MM.1S (cell line): Measurements from ENCODE around the gene ZMYM1.

Experiments
- DNase-seq: peaks from one replicate; pipeline ENCODE4 v3.0.0-alpha.2; 2015
- H2AFZ ChIP-seq: fragments of 300-600 bp; sonication (generic); 2 replicates; pipeline ENCODE4 v1.6.0; 2016; ENCODE audit warnings: antibody characterized with exemption, low read length
- H3F3A ChIP-seq: fragments of 300-600 bp; sonication (generic); 2 replicates; pipeline ENCODE4 v1.6.1; 2016; ENCODE audit warnings: mild to moderate bottlenecking, antibody characterized with exemption, low read length, moderate library complexity, mixed read lengths; ENCODE audit not compliant: insufficient read depth
- H3K27ac ChIP-seq: fragments of 300-600 bp; sonication (generic); 2 replicates; pipeline ENCODE4 v1.5.1; 2016; ENCODE audit warnings: mild to moderate bottlenecking, low read length
- H3K27me3 ChIP-seq: fragments of 300-600 bp; sonication (generic); replicated peaks from 2 replicates; pipeline ENCODE4 v1.6.0; 2016; ENCODE audit warnings: low read length; ENCODE audit not compliant: insufficient read depth
- H3K36me3 ChIP-seq: fragments of 300-600 bp; sonication (generic); replicated peaks from 2 replicates; pipeline ENCODE4 v1.6.1; 2016; ENCODE audit warnings: mild to moderate bottlenecking, low read length, mixed read lengths; ENCODE audit not compliant: insufficient read depth
- H3K4me1 ChIP-seq: fragments of 300-600 bp; sonication (generic); 2 replicates; pipeline ENCODE4 v1.6.1; 2016; ENCODE audit warnings: low read length, mixed read lengths
- H3K4me2 ChIP-seq: fragments of 300-600 bp; sonication (generic); 2 replicates; pipeline ENCODE4 v1.6.0; 2016; ENCODE audit warnings: low read depth, low read length
- H3K4me3 ChIP-seq: fragments of 300-600 bp; sonication (generic); 2 replicates; pipeline ENCODE4 v1.5.1; 2016; ENCODE audit warnings: low read length, mixed read lengths
- H3K79me2 ChIP-seq: fragments of 300-600 bp; sonication (generic); 2 replicates; pipeline ENCODE4 v1.6.1; 2016; ENCODE audit warnings: mixed run types, low read length, mixed read lengths
- H3K9ac ChIP-seq: fragments of 300-600 bp; sonication (generic); 2 replicates; pipeline ENCODE4 v1.6.1; 2016; ENCODE audit warnings: low read length, mixed read lengths
- H3K9me2 ChIP-seq: fragments of 300-600 bp; sonication (generic); replicated peaks from 2 replicates; pipeline ENCODE4 v1.6.1; 2016; ENCODE audit warnings: mild to moderate bottlenecking, low read length, mixed read lengths; ENCODE audit not compliant: insufficient read depth
- H3K9me3 ChIP-seq: fragments of 300-600 bp; sonication (generic); replicated peaks from 2 replicates; pipeline ENCODE4 v1.6.1; 2016; ENCODE audit warnings: mild to moderate bottlenecking, low read length, mixed read lengths; ENCODE audit not compliant: insufficient read depth
- H4K20me1 ChIP-seq: fragments of 300-600 bp; sonication (generic); 2 replicates; pipeline ENCODE4 v1.6.1; 2016; ENCODE audit warnings: mild to moderate bottlenecking, low read length, moderate library complexity, mixed read lengths; ENCODE audit not compliant: insufficient read depth
- EZH2 ChIP-seq: fragments of 300-600 bp; sonication (generic); optimal IDR thresholded peaks from 2 replicates; pipeline ENCODE3; 2017; ENCODE audit warnings: low read depth, mild to moderate bottlenecking, antibody characterized with exemption, low read length, mixed read lengths
- EZH2phosphoT487 ChIP-seq: fragments of 300-600 bp; sonication (generic); IDR thresholded peaks from 2 replicates; pipeline ENCODE4 v1.6.1; 2018; ENCODE audit warnings: antibody characterized with exemption, low read length
- TF ChIP-seq, protein P1 (sequence below): fragments of 300-600 bp; sonication (generic); IDR thresholded peaks from 2 replicates; pipeline ENCODE4 v1.5.1; 2016; ENCODE audit warnings: antibody characterized with exemption, low read length, mixed read lengths

Gene ZMYM1

DNA sequence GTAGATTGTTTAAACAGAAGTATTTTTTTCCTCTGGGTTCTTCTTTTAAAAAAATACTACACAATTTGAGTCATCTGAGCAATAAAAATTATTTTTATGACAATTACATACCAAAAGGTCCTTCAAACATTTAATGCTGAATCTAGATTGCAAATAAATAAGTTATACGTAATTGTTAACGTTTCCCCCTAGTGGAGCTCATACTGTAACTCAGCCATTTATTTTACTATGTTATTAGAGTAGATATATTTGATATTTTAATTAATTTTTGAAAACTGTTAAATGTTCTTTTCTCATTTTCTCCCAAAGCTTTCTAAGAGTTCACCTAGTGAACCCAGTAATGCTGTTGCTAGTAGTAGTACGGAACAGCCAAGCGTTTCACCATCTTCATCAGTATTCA, 33.5 kb downstream of the ZMYM1 start:
- H3K9ac ChIP-seq: no peak overlapping the region
- no peaks in the 10 kb centered on the region for H3K36me3 ChIP-seq
- no peak for DNase-seq
- TF ChIP-seq, protein P1, sequence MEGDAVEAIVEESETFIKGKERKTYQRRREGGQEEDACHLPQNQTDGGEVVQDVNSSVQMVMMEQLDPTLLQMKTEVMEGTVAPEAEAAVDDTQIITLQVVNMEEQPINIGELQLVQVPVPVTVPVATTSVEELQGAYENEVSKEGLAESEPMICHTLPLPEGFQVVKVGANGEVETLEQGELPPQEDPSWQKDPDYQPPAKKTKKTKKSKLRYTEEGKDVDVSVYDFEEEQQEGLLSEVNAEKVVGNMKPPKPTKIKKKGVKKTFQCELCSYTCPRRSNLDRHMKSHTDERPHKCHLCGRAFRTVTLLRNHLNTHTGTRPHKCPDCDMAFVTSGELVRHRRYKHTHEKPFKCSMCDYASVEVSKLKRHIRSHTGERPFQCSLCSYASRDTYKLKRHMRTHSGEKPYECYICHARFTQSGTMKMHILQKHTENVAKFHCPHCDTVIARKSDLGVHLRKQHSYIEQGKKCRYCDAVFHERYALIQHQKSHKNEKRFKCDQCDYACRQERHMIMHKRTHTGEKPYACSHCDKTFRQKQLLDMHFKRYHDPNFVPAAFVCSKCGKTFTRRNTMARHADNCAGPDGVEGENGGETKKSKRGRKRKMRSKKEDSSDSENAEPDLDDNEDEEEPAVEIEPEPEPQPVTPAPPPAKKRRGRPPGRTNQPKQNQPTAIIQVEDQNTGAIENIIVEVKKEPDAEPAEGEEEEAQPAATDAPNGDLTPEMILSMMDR: 0 out of 2 replicates have a peak, but pooled peaks have one; percentile 5
- TF ChIP-seq EZH2phosphoT487: no peak
- H3F3A ChIP-seq: no peaks in the 10 kb centered on the region
- no peak overlapping the region for H3K27ac ChIP-seq
- H3K4me2 ChIP-seq: no peak overlapping the region
- H3K79me2 ChIP-seq: no peaks in the 10 kb centered on the region
- no peaks in the 10 kb centered on the region for H3K9me3 ChIP-seq
- no peaks in the 10 kb centered on the region for H3K4me1 ChIP-seq
- H3K9me2 ChIP-seq: no peaks in the 10 kb centered on the region
- H3K27me3 ChIP-seq: no peaks in the 10 kb centered on the region
- H4K20me1 ChIP-seq: no peaks in the 10 kb centered on the region
- H3K4me3 ChIP-seq: no peak overlapping the region
- no peak overlapping the region for H2AFZ ChIP-seq

DNA sequence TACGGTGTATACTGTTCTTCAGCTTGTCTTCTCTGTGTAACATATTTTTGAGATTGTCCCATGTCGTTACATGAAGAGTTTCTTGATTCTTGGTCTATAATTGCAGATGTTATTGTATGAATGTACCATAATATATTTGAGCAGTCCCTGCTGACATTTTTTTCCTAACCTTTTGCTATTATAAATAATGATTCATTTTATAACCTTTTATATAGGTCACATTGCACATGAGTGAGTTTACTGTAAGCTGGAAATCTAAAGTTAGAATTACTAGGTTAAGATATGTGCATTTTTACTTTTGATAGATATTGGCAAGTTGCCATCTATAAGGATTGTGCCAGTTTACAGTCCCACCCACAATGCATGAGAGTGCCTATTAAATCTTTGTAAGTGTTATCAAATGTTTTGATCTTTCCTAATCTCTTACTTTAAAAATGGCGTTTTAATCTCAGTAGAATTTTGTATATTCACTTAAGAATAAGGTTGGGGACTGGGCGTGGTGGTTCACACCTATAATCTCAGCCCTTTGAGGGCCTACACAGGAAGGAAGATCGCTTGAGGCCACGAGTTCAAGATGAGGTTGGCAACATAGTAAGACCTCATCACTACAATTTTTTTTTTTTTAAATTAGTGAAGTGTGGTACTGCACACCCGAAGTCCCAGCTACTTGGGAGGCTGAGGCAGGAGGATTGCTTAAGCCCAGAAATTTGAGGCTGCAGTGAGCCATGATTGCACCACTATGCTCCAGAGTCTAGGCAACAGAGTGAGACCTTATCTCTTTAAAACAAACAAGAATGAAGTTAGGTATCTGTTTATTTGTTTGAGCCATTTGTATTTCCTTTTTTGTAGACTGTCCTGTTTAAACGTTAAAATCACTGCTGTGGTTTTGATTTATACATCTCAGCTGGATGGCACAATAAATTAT, 36.5 kb downstream of the ZMYM1 start:
- Histone ChIP-seq H3K36me3 (no peaks in the 10 kb centered on the region), H3K4me2 (no peak overlapping the region)

DNA sequence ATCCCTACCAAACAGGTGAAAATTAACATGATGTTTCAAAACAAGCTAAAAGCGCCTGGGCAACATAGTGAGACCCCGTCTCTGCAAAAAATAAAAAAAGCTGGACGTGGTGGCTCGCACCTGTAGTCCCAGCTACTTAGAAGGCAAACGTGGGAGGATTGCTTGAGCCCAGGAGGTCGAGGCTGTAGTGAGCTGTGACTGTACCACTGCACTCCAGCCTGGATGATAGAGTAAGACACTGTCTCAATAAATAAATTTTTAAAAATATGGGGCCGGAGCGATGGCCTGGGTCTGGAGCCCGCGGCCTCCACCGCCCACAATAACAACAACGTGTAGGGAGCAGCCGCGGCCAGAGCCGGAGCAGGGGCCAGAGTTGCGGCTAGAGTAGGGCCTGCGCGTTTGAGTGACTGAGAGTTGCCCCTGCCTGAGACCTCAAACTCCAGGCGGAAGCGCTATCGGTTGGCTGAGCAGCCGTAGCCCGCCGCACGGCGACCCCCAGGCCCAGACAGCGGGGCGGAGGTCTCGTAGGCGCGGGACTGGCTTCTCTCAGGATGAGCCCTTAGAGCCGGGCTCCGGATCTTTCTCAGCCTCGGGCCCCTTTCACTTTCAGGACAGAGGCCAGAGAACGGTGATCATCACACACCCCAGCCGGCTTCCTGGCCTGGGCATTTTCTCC, 41.4 kb downstream of the ZMYM1 start:
- Histone ChIP-seq H3K9me2 (no peaks in the 10 kb centered on the region), H3K4me2 (peak overlapping the region; percentile 76), H4K20me1 (no peaks in the 10 kb centered on the region), H3K27ac (no peak overlapping the region), H3K36me3 (no peaks in the 10 kb centered on the region), H3K79me2 (no peaks in the 10 kb centered on the region), H3K4me1 (no peaks in the 10 kb centered on the region), H3K27me3 (no peaks in the 10 kb centered on the region), H3K9ac (peak overlapping the region; percentile 39; the same call in 1 of the 2 replicates), H2AFZ (peak overlapping the region; percentile 89), H3K9me3 (no peaks in the 10 kb centered on the region), H3F3A (no peaks in the 10 kb centered on the region), H3K4me3 (peak overlapping the region; percentile 61)
- DNase-seq: peak; percentile 57
- TF ChIP-seq EZH2: no peak
- no peak for TF ChIP-seq EZH2phosphoT487
- TF ChIP-seq, protein P1: no peak

More for the DNA sequence above, 36.5 kb downstream of the ZMYM1 start:
- Histone ChIP-seq H3K79me2 (no peaks in the 10 kb centered on the region), H3K4me3 (no peak overlapping the region), H3K27ac (no peak overlapping the region), H2AFZ (no peak overlapping the region), H3K4me1 (no peaks in the 10 kb centered on the region), H3K9me2 (no peaks in the 10 kb centered on the region), H3F3A (no peaks in the 10 kb centered on the region), H3K9ac (no peak overlapping the region), H3K27me3 (no peaks in the 10 kb centered on the region), H4K20me1 (no peaks in the 10 kb centered on the region), H3K9me3 (no peaks in the 10 kb centered on the region)
- no peak for TF ChIP-seq EZH2phosphoT487
- DNase-seq: no peak
